OCI-LY7 (cell line): Measurements from ENCODE around the gene VSX2.

ENCODE experiments used
- CTCF ChIP-seq: fragments of 200-600 bp; sonication (generic); conservative IDR thresholded peaks from 2 replicates; pipeline ENCODE4 v1.5.1; 2014; ENCODE audit warnings: mild to moderate bottlenecking, antibody characterized with exemption, low read length, moderate library complexity, mixed read lengths
- EZH2phosphoT487 ChIP-seq: fragments of 200-600 bp; sonication (generic); IDR thresholded peaks from 2 replicates; pipeline ENCODE4 v1.6.1; 2018; ENCODE audit warnings: low read depth, borderline replicate concordance, mild to moderate bottlenecking, mixed run types, antibody characterized with exemption, low read length, moderate library complexity, mixed read lengths

GRCh38 chr14:74246542-74246941 is 7.3 kb downstream of the VSX2 start:
- no peak for TF ChIP-seq CTCF
- no peak for TF ChIP-seq EZH2phosphoT487
